Tibial nerve (tissue), 4 donors: Measurements from ENCODE around the gene ADGRL3.

Experiments used
- CTCF ChIP-seq, 5 experiments: fragments of 200-600 bp in 3 of 5; fragments of 450-650 bp in 2 of 5; sonication (generic) in 3 of 5; IDR thresholded peaks; one replicate each; pipeline ENCODE4 v1.5.1; 2016 to 2019; ENCODE audit warnings: antibody characterized with exemption in 5 of 5, mild to moderate bottlenecking in 3 of 5, moderate library complexity in 2 of 5
- EP300 ChIP-seq, 2 donors: sonication (generic); formaldehyde crosslinking; IDR thresholded peaks; one replicate each; pipeline ENCODE4 v1.6.1; 2017; ENCODE audit warnings: antibody characterized with exemption in 2 of 2, mild to moderate bottlenecking in 1 of 2

- TF ChIP-seq CTCF (IDR thresholded peaks at IDR 0.05) (no peak), EP300 (IDR thresholded peaks at IDR 0.05) (no peak)
These were observed 784.3 kb downstream of the ADGRL3 start for GRCh38 chr4:61984260-61984909.
